SU-DHL-6 (cell line): Measurements from ENCODE around the gene CAPZA1.

ENCODE experiments used
- H2AFZ ChIP-seq: fragments of 200-600 bp; sonication (generic); 2 replicates; pipeline ENCODE4 v1.6.1; 2014; ENCODE audit warnings: low read depth, mild to moderate bottlenecking, moderate library complexity, mixed read lengths, antibody characterized with exemption, low read length; ENCODE audit not compliant: severe bottlenecking
- H3F3A ChIP-seq: fragments of 200-600 bp; shearing (Covaris generic); 2 replicates; pipeline ENCODE4 v1.6.0; 2016; ENCODE audit warnings: antibody characterized with exemption, mild to moderate bottlenecking; ENCODE audit not compliant: insufficient read depth
- H3K27ac ChIP-seq: fragments of 200-600 bp; sonication (generic); 2 replicates; pipeline ENCODE4 v1.5.1; 2016; ENCODE audit warnings: low read depth, mild to moderate bottlenecking, low read length, moderate library complexity, mixed read lengths
- H3K27me3 ChIP-seq: fragments of 200-600 bp; sonication (generic), shearing (Covaris generic); 2 replicates; pipeline ENCODE4 v1.6.0; 2014; ENCODE audit warnings: mild to moderate bottlenecking, low read length
- H3K36me3 ChIP-seq: fragments of 200-600 bp; sonication (generic); 2 replicates; pipeline ENCODE4 v1.6.1; 2014; ENCODE audit warnings: mild to moderate bottlenecking, low read length, mixed read lengths
- H3K4me2 ChIP-seq: fragments of 300-600, 200-600 bp; shearing (Covaris generic), sonication (generic); 2 replicates; pipeline ENCODE4 v1.6.0; 2014; ENCODE audit warnings: low read length, low read depth, mild to moderate bottlenecking; ENCODE audit not compliant: poor library complexity, severe bottlenecking
- H3K4me3 ChIP-seq: fragments of 200-600 bp; sonication (generic); 2 replicates; pipeline ENCODE4 v1.5.1; 2014; ENCODE audit warnings: antibody characterized with exemption, low read length, mild to moderate bottlenecking, mixed read lengths; ENCODE audit not compliant: insufficient read depth, poor library complexity, severe bottlenecking
- H3K79me2 ChIP-seq: fragments of 200-600 bp; sonication (generic); 2 replicates; pipeline ENCODE4 v1.6.1; 2014; ENCODE audit warnings: mild to moderate bottlenecking, low read length, moderate library complexity; ENCODE audit not compliant: insufficient read depth
- H3K9ac ChIP-seq: fragments of 200-600 bp; sonication (generic); 2 replicates; pipeline ENCODE4 v1.7.0; 2014; ENCODE audit warnings: mild to moderate bottlenecking, low read length
- H3K9me2 ChIP-seq: fragments of 200-600 bp; sonication (generic); replicated peaks from 2 replicates; pipeline ENCODE4 v1.6.1; 2014; ENCODE audit warnings: low read length; ENCODE audit not compliant: insufficient read depth
- H3K9me3 ChIP-seq: fragments of 200-600 bp; sonication (generic); 2 replicates; pipeline ENCODE4 v1.6.1; 2014; ENCODE audit warnings: low read length, mixed read lengths; ENCODE audit not compliant: insufficient read depth
- H4K20me1 ChIP-seq: fragments of 200-600 bp; sonication (generic); 2 replicates; pipeline ENCODE4 v1.6.1; 2014; ENCODE audit warnings: low read depth, mild to moderate bottlenecking, antibody characterized with exemption, low read length, moderate library complexity, mixed read lengths
- CTCF ChIP-seq: fragments of 200-600 bp; sonication (generic); IDR thresholded peaks from one replicate; pipeline ENCODE4 v1.5.1; 2017; ENCODE audit warnings: antibody characterized with exemption, mild to moderate bottlenecking, low read length, moderate library complexity; ENCODE audit not compliant: insufficient read depth, poor library complexity, severe bottlenecking
- EZH2phosphoT487 ChIP-seq: fragments of 200-600 bp; sonication (generic), shearing (Covaris generic); conservative IDR thresholded peaks from 2 replicates; pipeline ENCODE4 v1.6.1; 2018; ENCODE audit warnings: mild to moderate bottlenecking, antibody characterized with exemption, low read length, moderate library complexity, mixed read lengths

Gene CAPZA1

GRCh38 chr1:112711041-112711440 lies 91.4 kb downstream of the CAPZA1 start:
- H3K9ac ChIP-seq: no peak overlapping the region
- H3K9me2 ChIP-seq: no peaks in the 10 kb centered on the region
- H4K20me1 ChIP-seq: no peaks in the 10 kb centered on the region
- H3F3A ChIP-seq: peaks cover 11% of the 10 kb centered on the region; the same call in 1 of the 2 replicates
- H3K4me2 ChIP-seq: no peak overlapping the region
- no peaks in the 10 kb centered on the region for H3K36me3 ChIP-seq
- no peaks in the 10 kb centered on the region for H3K27me3 ChIP-seq
- no peaks in the 10 kb centered on the region for H3K79me2 ChIP-seq
- TF ChIP-seq EZH2phosphoT487 (no peak), CTCF (no peak)
- H3K9me3 ChIP-seq: no peaks in the 10 kb centered on the region
- no peak overlapping the region for H3K4me3 ChIP-seq
- H2AFZ ChIP-seq: no peak overlapping the region
- no peak overlapping the region for H3K27ac ChIP-seq

DNA sequence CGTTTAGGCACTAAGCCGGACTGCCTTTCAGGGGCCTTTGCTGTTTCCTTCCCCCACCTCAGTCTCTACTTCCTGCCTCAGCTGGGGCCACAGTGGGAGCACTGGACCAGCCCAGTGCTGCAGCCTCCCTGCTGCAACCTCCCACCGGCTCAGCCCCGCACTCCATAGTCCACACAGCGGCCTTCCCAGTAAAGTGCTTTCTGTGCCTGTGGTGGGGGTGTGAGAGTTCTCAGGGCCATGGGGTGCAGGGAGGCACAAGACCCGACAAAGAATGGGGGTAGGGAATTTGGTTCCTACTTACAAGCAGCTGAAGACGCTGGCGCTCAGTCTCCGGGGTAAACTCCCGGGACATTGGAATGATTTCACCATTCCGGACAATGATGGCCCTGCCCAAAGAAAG lies 92.0 kb downstream of the CAPZA1 start:
- H3K27me3 ChIP-seq: no peaks in the 10 kb centered on the region
- TF ChIP-seq EZH2phosphoT487 (no peak), CTCF (no peak)
- no peaks in the 10 kb centered on the region for H3K36me3 ChIP-seq
- no peak overlapping the region for H3K4me3 ChIP-seq
- H3K9me2 ChIP-seq: no peaks in the 10 kb centered on the region
- H3K9me3 ChIP-seq: no peaks in the 10 kb centered on the region
- H3K27ac ChIP-seq: no peak overlapping the region
- no peak overlapping the region for H3K9ac ChIP-seq
- H3F3A ChIP-seq: peaks cover 11% of the 10 kb centered on the region; the same call in 1 of the 2 replicates
- no peaks in the 10 kb centered on the region for H3K79me2 ChIP-seq
- H2AFZ ChIP-seq: no peak overlapping the region
- no peak overlapping the region for H3K4me2 ChIP-seq
- H4K20me1 ChIP-seq: no peaks in the 10 kb centered on the region

- Histone ChIP-seq H3K27me3 (no peaks in the 10 kb centered on the region), H3K79me2 (no peaks in the 10 kb centered on the region), H3K4me3 (no peak overlapping the region), H2AFZ (no peak overlapping the region), H3K4me2 (no peak overlapping the region), H3K9me3 (no peaks in the 10 kb centered on the region), H3K9ac (no peak overlapping the region), H3K9me2 (no peaks in the 10 kb centered on the region), H3K36me3 (no peaks in the 10 kb centered on the region), H3F3A (peaks cover 11% of the 10 kb centered on the region; the same call in 1 of the 2 replicates), H3K27ac (no peak overlapping the region), H4K20me1 (no peaks in the 10 kb centered on the region)
- no peak for TF ChIP-seq CTCF
- TF ChIP-seq EZH2phosphoT487: no peak
These were observed 92.6 kb downstream of the CAPZA1 start for GRCh38 chr1:112712191-112712590.
